Cardiac fibroblast (primary cell): ENCODE data around the gene MAP4K4.

Source experiments
- DNase-seq, 2 donors: peaks; one replicate each; pipeline versions ENCODE4 v3.0.0 to v3.0.0-alpha.2; 2010; ENCODE audit warnings: low read depth in 2 of 2
- H3K4me3 ChIP-seq, 2 donors: replicated peaks in 1 of 2; 1 replicate in 1 of 2; 2 replicates in 1 of 2; pipeline ENCODE4 v1.5.1; 2011; ENCODE audit warnings: low read depth in 2 of 2, low read length in 2 of 2, mild to moderate bottlenecking in 2 of 2, moderate library complexity in 1 of 2
- TF ChIP-seq, protein P1 (sequence below): IDR thresholded peaks from one replicate; pipeline ENCODE4 v1.5.1; 2011; ENCODE audit warnings: low read depth, mild to moderate bottlenecking, low read length, inconsistent platforms

MAP4K4 gene

DNA sequence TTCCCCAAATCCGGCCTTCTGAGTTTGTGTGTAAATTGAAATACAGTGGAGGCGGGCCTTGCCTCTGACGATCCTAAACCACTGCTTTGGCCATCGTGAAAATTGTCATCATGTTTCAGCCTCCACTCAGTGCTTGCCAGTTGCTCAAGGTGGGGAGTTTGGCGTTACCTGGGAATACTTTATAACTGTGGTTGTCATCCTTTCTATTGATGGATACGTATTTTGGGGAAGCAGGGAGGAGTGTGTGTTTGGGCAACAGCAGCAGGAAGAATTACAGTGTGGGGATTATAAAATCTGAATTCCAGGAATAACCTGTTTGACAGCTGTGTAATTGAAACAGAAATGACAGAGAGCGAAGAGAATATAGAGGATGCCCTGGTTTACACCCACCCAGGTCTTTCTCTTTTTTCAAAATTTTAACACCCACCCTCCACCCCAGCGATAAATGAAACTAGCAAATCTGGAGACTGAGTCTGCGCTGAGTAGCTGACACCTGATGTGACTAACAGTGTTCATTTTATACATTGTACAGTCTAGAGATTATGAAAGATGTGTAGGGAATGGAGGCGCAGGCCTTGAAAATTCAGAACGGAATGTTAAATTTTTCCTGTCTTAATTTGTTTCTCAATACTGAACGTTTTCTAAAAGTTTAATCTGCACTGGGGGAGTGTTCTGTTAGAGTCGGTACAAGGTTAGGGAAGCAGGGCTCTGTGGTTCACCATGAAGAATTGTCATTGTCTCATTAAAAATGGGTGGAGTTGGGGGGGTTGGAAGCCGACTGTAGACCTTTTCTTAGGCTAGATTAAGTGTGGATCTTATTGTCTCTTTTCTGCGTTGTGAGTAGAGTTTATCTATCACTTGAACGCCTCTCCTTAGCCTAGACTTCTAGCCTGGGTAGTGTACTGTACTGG lies 1.6 kb downstream of the MAP4K4 start:
- DNase-seq, result peak; percentile 28 to 43
- TF ChIP-seq, protein P1, sequence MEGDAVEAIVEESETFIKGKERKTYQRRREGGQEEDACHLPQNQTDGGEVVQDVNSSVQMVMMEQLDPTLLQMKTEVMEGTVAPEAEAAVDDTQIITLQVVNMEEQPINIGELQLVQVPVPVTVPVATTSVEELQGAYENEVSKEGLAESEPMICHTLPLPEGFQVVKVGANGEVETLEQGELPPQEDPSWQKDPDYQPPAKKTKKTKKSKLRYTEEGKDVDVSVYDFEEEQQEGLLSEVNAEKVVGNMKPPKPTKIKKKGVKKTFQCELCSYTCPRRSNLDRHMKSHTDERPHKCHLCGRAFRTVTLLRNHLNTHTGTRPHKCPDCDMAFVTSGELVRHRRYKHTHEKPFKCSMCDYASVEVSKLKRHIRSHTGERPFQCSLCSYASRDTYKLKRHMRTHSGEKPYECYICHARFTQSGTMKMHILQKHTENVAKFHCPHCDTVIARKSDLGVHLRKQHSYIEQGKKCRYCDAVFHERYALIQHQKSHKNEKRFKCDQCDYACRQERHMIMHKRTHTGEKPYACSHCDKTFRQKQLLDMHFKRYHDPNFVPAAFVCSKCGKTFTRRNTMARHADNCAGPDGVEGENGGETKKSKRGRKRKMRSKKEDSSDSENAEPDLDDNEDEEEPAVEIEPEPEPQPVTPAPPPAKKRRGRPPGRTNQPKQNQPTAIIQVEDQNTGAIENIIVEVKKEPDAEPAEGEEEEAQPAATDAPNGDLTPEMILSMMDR, result no peak
- H3K4me3 ChIP-seq, result peak overlapping the region; percentile 63 to 74

DNA sequence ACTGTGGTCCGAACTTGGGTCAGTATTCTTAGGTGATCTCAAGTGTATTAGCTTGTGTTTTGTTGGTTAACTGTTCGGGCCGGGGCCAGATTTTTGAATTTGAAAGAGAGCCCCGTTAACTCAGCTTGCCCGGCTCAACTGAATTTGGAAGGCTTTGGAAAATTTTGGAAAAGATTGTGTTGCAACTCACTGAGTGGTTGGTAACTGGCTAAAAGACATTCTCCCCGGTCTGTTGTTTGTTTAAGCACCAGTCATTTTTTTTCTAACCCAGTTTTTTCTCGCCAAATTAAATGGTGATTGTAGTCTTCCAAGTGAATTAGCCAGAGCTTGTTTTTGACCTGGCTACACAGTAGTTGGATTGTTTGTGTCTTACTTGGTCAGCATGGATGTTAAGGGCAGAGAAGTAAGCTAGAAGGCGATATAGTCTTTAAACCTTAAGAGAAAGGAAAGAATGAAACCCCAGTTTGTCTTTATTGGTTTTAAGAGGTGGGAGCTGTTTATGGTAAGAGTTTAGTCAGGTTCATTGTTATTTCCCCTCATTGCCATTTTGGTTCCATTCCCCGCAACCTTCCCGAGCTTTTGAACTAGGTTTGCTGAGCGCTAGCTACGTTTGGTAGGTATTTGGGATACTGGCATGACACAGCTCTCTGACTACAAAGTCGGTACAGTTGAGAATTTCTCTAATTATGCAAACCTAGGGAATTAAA lies 2.4 kb downstream of the MAP4K4 start:
- peak overlapping the region; percentile 63 to 74 for H3K4me3 ChIP-seq
- DNase-seq, result peak; percentile 38 to 46
- TF ChIP-seq, protein P1, result no peak

DNA sequence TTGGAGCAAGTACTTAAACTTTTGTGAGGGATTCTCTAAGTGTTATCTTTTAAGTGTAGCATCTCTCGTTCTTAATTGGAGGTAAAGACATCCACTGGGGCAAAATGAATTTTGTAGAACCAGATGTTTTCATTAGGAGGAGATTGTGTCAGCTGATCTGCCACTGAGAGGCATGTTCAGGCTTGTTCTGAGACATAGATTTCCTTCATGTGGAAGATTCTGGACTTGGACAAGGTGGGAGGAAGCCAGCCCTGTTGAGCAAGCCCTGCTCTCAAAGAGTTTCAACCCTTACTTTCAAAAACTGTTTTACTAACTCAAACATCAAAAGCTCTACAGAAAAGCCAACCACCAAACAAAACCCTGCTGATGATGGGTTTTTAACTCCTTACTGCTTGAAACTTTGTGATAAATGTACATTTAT lies 6.5 kb downstream of the MAP4K4 start:
- DNase-seq, result peak; percentile 80
- TF ChIP-seq, protein P1, result no peak
- no peak overlapping the region for H3K4me3 ChIP-seq

GRCh38 chr2:101704816-101705578 lies 7.5 kb downstream of the MAP4K4 start:
- TF ChIP-seq, protein P1, result no peak
- peak in 1 of 2 donors; percentile 54 for DNase-seq
- H3K4me3 ChIP-seq, result no peak overlapping the region

- DNase-seq, result no peak
- H3K4me3 ChIP-seq, result no peak overlapping the region
- TF ChIP-seq, protein P1, result no peak
These were observed 8.8 kb downstream of the MAP4K4 start for GRCh38 chr2:101706121-101706818.

DNA sequence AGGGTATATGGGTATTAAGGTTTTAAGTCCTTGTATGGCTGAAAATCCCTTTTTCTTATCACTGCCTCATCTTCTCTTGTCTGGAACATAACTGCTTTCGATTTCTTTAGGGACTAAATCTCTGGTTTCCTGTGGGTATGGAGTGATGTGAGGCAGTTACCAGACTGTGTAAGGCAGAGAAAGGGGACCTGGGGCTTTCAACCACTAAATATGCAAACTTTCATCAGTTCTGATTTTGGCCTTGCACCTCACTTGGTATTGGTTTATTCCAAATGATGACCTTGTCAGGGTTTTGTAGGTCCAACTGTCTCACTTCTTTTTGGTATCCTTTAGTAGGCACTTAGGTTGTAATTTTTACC lies 9.3 kb downstream of the MAP4K4 start:
- TF ChIP-seq, protein P1, result no peak
- H3K4me3 ChIP-seq, result no peak overlapping the region
- DNase-seq, result no peak
